H9 (cell line): Measurements from ENCODE around the gene UNC5A. TPM values are rescaled to one million over a fixed set of nuclear protein-coding genes. Genes with fewer than 3 reads are reported as not detected.

Source experiments
- DNase-seq: peaks from one replicate; pipeline ENCODE4 v3.0.0-alpha.2; 2017
- H2AFZ ChIP-seq: one replicate; pipeline ENCODE4 v1.6.1; 2013; ENCODE audit warnings: mild to moderate bottlenecking, low read length, control low read depth, moderate library complexity
- H2AK5ac ChIP-seq: 2 replicates; pipeline ENCODE4 v1.6.1; 2013; ENCODE audit warnings: low read length, control low read depth, mixed read lengths; ENCODE audit not compliant: insufficient read length
- H2BK120ac ChIP-seq: one replicate; pipeline ENCODE4 v1.6.1; 2013; ENCODE audit warnings: low read depth, mild to moderate bottlenecking, low read length, control low read depth, inconsistent platforms; ENCODE audit not compliant: poor library complexity, severe bottlenecking
- H2BK12ac ChIP-seq: 2 replicates; pipeline ENCODE4 v1.6.1; 2013; ENCODE audit warnings: low read length, control low read depth, mixed read lengths, low read depth; ENCODE audit not compliant: insufficient read length
- H2BK15ac ChIP-seq: 2 replicates; pipeline ENCODE4 v1.6.1; 2013; ENCODE audit warnings: low read depth, low read length, control low read depth
- H2BK20ac ChIP-seq: one replicate; pipeline ENCODE4 v1.6.1; 2013; ENCODE audit warnings: low read depth, mild to moderate bottlenecking, low read length, control low read depth, inconsistent platforms; ENCODE audit not compliant: poor library complexity, severe bottlenecking
- H2BK5ac ChIP-seq: 2 replicates; pipeline ENCODE4 v1.6.1; 2013; ENCODE audit warnings: low read length, control low read depth, mixed read lengths; ENCODE audit not compliant: insufficient read length
- H3K14ac ChIP-seq: 2 replicates; pipeline ENCODE4 v1.6.1; 2013; ENCODE audit warnings: low read length, control low read depth; ENCODE audit not compliant: insufficient read depth
- H3K18ac ChIP-seq: 2 replicates; pipeline ENCODE4 v1.6.1; 2013; ENCODE audit warnings: low read depth, mild to moderate bottlenecking, mixed read lengths, low read length, control low read depth; ENCODE audit not compliant: insufficient read length
- H3K23ac ChIP-seq: 2 replicates; pipeline ENCODE4 v1.6.1; 2013; ENCODE audit warnings: low read length, control low read depth, mixed read lengths, low read depth; ENCODE audit not compliant: insufficient read length
- H3K23me2 ChIP-seq: 2 replicates; pipeline ENCODE4 v1.6.1; 2013; ENCODE audit warnings: low read depth, mild to moderate bottlenecking, mixed read lengths, low read length, control low read depth; ENCODE audit not compliant: insufficient read length, poor library complexity, severe bottlenecking
- H3K27ac ChIP-seq: 2 replicates; pipeline ENCODE4 v1.5.1; 2013; ENCODE audit warnings: low read length, control low read depth, mixed read lengths, low read depth; ENCODE audit not compliant: insufficient read length
- H3K27me3 ChIP-seq: 2 replicates; pipeline ENCODE4 v1.6.1; 2013; ENCODE audit warnings: low read length, control low read depth, inconsistent platforms; ENCODE audit not compliant: insufficient read depth
- H3K4ac ChIP-seq: 2 replicates; pipeline ENCODE4 v1.6.1; 2013; ENCODE audit warnings: low read depth, mild to moderate bottlenecking, control low read depth, inconsistent platforms, low read length, moderate library complexity
- H3K4me1 ChIP-seq: 2 replicates; pipeline ENCODE4 v1.6.1; 2013; ENCODE audit warnings: low read length, control low read depth, inconsistent platforms; ENCODE audit not compliant: insufficient read depth
- H3K4me2 ChIP-seq: 2 replicates; pipeline ENCODE4 v1.6.1; 2013; ENCODE audit warnings: low read length, control low read depth, mixed read lengths; ENCODE audit not compliant: insufficient read length, insufficient read depth
- H3K56ac ChIP-seq: 2 replicates; pipeline ENCODE4 v1.6.1; 2013; ENCODE audit warnings: low read depth, mild to moderate bottlenecking, mixed read lengths, low read length, control low read depth; ENCODE audit not compliant: insufficient read length
- H3K79me1 ChIP-seq: 2 replicates; pipeline ENCODE4 v1.6.1; 2013; ENCODE audit warnings: low read depth, mild to moderate bottlenecking, moderate library complexity, low read length, control low read depth, inconsistent platforms; ENCODE audit not compliant: insufficient read depth, poor library complexity, severe bottlenecking
- H3K79me2 ChIP-seq: 2 replicates; pipeline ENCODE4 v1.6.1; 2013; ENCODE audit warnings: low read length, control low read depth, inconsistent platforms; ENCODE audit not compliant: insufficient read depth
- H3K9ac ChIP-seq: 2 replicates; pipeline ENCODE4 v1.6.1; 2013; ENCODE audit warnings: low read length, control low read depth, mixed read lengths; ENCODE audit not compliant: insufficient read length; ENCODE audit errors: extremely low read depth
- H3K9me3 ChIP-seq: one replicate; pipeline ENCODE4 v1.6.1; 2013; ENCODE audit warnings: low read depth, low read length, inconsistent platforms; ENCODE audit not compliant: control insufficient read depth
- H3T11ph ChIP-seq: one replicate; pipeline ENCODE4 v1.6.1; 2013; ENCODE audit warnings: mild to moderate bottlenecking, low read length, control low read depth, inconsistent platforms
- H4K20me1 ChIP-seq: one replicate; pipeline ENCODE4 v1.6.1; 2013; ENCODE audit not compliant: control insufficient read depth, insufficient read length, insufficient read depth
- H4K5ac ChIP-seq: 2 replicates; pipeline ENCODE4 v1.6.1; 2013; ENCODE audit warnings: low read depth, mild to moderate bottlenecking, mixed read lengths, low read length, control low read depth; ENCODE audit not compliant: insufficient read length
- H4K8ac ChIP-seq: replicated peaks from 2 replicates; pipeline ENCODE4 v1.6.1; 2013; ENCODE audit warnings: low read length, control low read depth, mixed read lengths, low read depth; ENCODE audit not compliant: insufficient read length
- H4K91ac ChIP-seq: 2 replicates; pipeline ENCODE4 v1.6.1; 2013; ENCODE audit warnings: low read depth, mild to moderate bottlenecking, moderate library complexity, mixed read lengths, low read length, control low read depth; ENCODE audit not compliant: insufficient read length
- H3K27ac Mint-ChIP-seq, 3 experiments: 2 replicates in 2 of 3; 3 replicates in 1 of 3; pipeline ENCODE4 v1.8.0; 2020 to 2021; ENCODE audit warnings: mixed read lengths in 3 of 3, mild to moderate bottlenecking in 1 of 3, moderate library complexity in 1 of 3
- H3K27me3 Mint-ChIP-seq: 2 replicates; pipeline ENCODE4 v1.8.0; 2021; ENCODE audit warnings: low read depth, mild to moderate bottlenecking, moderate library complexity, mixed read lengths
- H3K36me3 Mint-ChIP-seq, 3 experiments: 2 replicates in 2 of 3; 3 replicates in 1 of 3; pipeline ENCODE4 v1.8.0; 2020 to 2021; ENCODE audit warnings: low read depth in 3 of 3, mixed read lengths in 3 of 3; ENCODE audit not compliant: insufficient read depth in 1 of 3
- H3K4me1 Mint-ChIP-seq, 2 experiments: 2 replicates each; pipeline ENCODE4 v1.8.0; 2020; ENCODE audit warnings: mixed read lengths in 2 of 2
- H3K4me3 Mint-ChIP-seq, 2 experiments: 2 replicates in 1 of 2; 3 replicates in 1 of 2; pipeline ENCODE4 v1.8.0; 2020 to 2021; ENCODE audit warnings: mild to moderate bottlenecking in 2 of 2, mixed read lengths in 2 of 2, moderate library complexity in 1 of 2
- H3K9me3 Mint-ChIP-seq, 2 experiments: 2 replicates in 1 of 2; 3 replicates in 1 of 2; pipeline ENCODE4 v1.8.0; 2020; ENCODE audit warnings: mild to moderate bottlenecking in 2 of 2, mixed read lengths in 2 of 2, moderate library complexity in 1 of 2
- CTCF ChIP-seq: fragments of 200-600 bp; sonication (generic); conservative IDR thresholded peaks from 3 replicates; pipeline ENCODE4 v1.8.0; 2021; ENCODE audit warnings: antibody characterized with exemption, mild to moderate bottlenecking
- WGBS: extraction: QIAGEN DNeasy Blood & Tissue Kit; methylation state at CpG from one replicate; pipeline ENCODE4 v1.1.7; 2013; ENCODE audit warnings: missing lambda C conversion rate, low lambda C conversion rate, mixed read lengths; ENCODE audit not compliant: insufficient read length; ENCODE audit errors: extremely low coverage; 5-methylcytosine and 5-hydroxymethylcytosine counted together
- total RNA-seq: library from RNA; stranded (reverse); gene quantifications from 2 replicates; pipeline ENCODE4 v1.2.1, GENCODE V29; 2021

UNC5A gene
- total RNA-seq, 1 experiment from 2014 or later = 4.4 TPM

DNA sequence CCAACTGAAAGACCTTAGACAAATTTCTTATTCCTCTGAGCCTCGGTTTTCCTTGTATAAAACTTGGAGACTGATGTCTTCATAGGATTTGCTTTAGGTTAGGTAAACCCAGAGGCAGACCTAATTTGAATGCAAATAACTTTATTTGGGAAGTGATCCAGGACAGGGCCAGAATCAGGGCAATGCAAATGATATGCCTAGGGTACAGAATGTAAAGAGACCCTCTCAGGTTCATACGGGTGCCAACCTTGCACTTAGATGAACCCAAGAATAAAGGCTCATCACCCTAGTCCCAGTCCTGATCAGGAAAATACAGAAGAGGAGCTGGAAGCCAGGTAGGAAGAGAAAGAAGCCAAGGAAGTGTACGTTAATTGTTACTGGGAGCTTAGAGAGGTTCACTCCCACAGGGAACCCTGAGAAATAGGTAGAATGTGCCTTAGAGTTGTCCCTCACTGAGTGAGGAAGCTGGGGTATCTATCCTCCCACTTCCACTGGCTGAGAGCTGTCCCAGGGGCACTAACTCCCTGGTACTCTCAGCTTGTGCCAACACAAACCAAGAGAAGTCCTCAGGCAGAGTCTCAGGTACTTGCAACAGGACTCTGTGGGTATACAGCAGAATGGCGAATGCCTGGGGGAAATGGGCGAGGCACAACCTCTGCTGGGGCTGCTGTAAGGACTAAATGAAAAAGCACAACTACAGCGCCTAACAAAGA is 91.9 kb downstream of the UNC5A start:
- TF ChIP-seq CTCF = no peak
- no peak overlapping the region for H3K9ac ChIP-seq
- H4K5ac ChIP-seq = no peak overlapping the region
- H3K4me2 ChIP-seq = no peak overlapping the region
- no peak overlapping the region for H3K56ac ChIP-seq
- no peak overlapping the region for H3K27ac ChIP-seq
- H3K18ac ChIP-seq = no peak overlapping the region
- no peaks in the 10 kb centered on the region for H4K20me1 ChIP-seq
- H3K27ac Mint-ChIP-seq = peak overlapping the region in 1 of 3 experiments; percentile 47; a peak in 2 of 7 replicates
- H2BK120ac ChIP-seq = no peak overlapping the region
- no peak overlapping the region for H3K23ac ChIP-seq
- H2BK12ac ChIP-seq = no peak overlapping the region
- H2BK5ac ChIP-seq = no peak overlapping the region
- H3K79me1 ChIP-seq = no peaks in the 10 kb centered on the region
- H2BK20ac ChIP-seq = no peak overlapping the region
- H3K23me2 ChIP-seq = no peaks in the 10 kb centered on the region
- no peak overlapping the region for H3K14ac ChIP-seq
- H3T11ph ChIP-seq = no peak overlapping the region
- DNase-seq = no peak
- H3K79me2 ChIP-seq = no peaks in the 10 kb centered on the region
- no peak overlapping the region for H2BK15ac ChIP-seq
- H3K4me1 ChIP-seq = no peaks in the 10 kb centered on the region; the same call in 1 of the 2 replicates
- H3K36me3 Mint-ChIP-seq = peaks cover 21 to 53% (median 28%) of the 10 kb centered on the region in 3 experiments; a peak in 6 of 7 replicates
- no peak overlapping the region for H4K91ac ChIP-seq
- no peaks in the 10 kb centered on the region for H3K27me3 ChIP-seq
- H3K27me3 Mint-ChIP-seq = peaks cover 2% of the 10 kb centered on the region; the same call in 1 of the 2 replicates
- H2AFZ ChIP-seq = no peak overlapping the region
- H2AK5ac ChIP-seq = no peak overlapping the region
- no peaks in the 10 kb centered on the region for H3K9me3 ChIP-seq
- H3K4me1 Mint-ChIP-seq = peaks cover 23 to 27% of the 10 kb centered on the region in 2 experiments
- H3K9me3 Mint-ChIP-seq = no peaks in the 10 kb centered on the region
- H4K8ac ChIP-seq = no peak overlapping the region
- no peak overlapping the region for H3K4me3 Mint-ChIP-seq
- H3K4ac ChIP-seq = no peak overlapping the region
- no CpG with 5 or more reads among the region's 6 CpGs for WGBS
